CD4-positive, CD25-positive, alpha-beta regulatory T cell (primary cell): ENCODE measurements around the gene TRIM14. TPM values are rescaled to one million over a fixed set of nuclear protein-coding genes. Genes with fewer than 3 reads are reported as not detected.
"Not testable (repeated sequence)": the region's sequence is repeated elsewhere in the genome, so short reads cannot be mapped to it uniquely, and the experiment has no call there.

Experiments used
- ATAC-seq, 2 donors: fragments of 150-1000 bp; cut with Tn5 transposase; one replicate each; pipeline ENCODE4 v1.10.0; 2021; ENCODE audit warnings: low read depth in 2 of 2, moderate number of reproducible peaks in 2 of 2, moderate library complexity in 1 of 2
- DNase-seq, 3 donors: peaks; one replicate each; pipeline versions ENCODE4 v3.0.0 to v3.0.0-alpha.2; 2012 to 2022; ENCODE audit warnings: mixed read lengths in 1 of 3
- H3K27ac ChIP-seq: one replicate; pipeline ENCODE4 v1.7.0; 2013; ENCODE audit warnings: mild to moderate bottlenecking, low read length; ENCODE audit not compliant: insufficient read depth, poor library complexity, severe bottlenecking
- H3K27me3 ChIP-seq: one replicate; pipeline ENCODE4 v1.7.0; 2013; ENCODE audit warnings: low read length; ENCODE audit not compliant: control insufficient read depth, insufficient read depth
- H3K36me3 ChIP-seq: one replicate; pipeline ENCODE4 v1.7.0; 2013; ENCODE audit warnings: mild to moderate bottlenecking, low read length, moderate library complexity; ENCODE audit not compliant: control insufficient read depth, insufficient read depth
- H3K4me1 ChIP-seq: 2 replicates; pipeline ENCODE4 v1.7.0; 2013; ENCODE audit warnings: mild to moderate bottlenecking, low read length; ENCODE audit not compliant: insufficient read depth, control insufficient read depth, poor library complexity, severe bottlenecking
- H3K4me3 ChIP-seq: one replicate; pipeline ENCODE4 v1.7.0; 2013; ENCODE audit warnings: low read depth, mild to moderate bottlenecking, low read length, moderate library complexity
- H3K9me3 ChIP-seq, 2 experiments: 1 replicate in 1 of 2; 2 replicates in 1 of 2; pipeline ENCODE4 v1.7.0; 2013; ENCODE audit warnings: low read length in 2 of 2, mild to moderate bottlenecking in 1 of 2, moderate library complexity in 1 of 2; ENCODE audit not compliant: control insufficient read depth in 2 of 2
- H3K27ac Mint-ChIP-seq, 3 donors: one replicate each; pipeline ENCODE4 v1.8.0; 2020 to 2022; ENCODE audit warnings: mild to moderate bottlenecking in 3 of 3, mixed read lengths in 3 of 3, moderate library complexity in 2 of 3
- H3K27me3 Mint-ChIP-seq: one replicate; pipeline ENCODE4 v1.8.0; 2022; ENCODE audit warnings: mild to moderate bottlenecking, mixed read lengths
- H3K36me3 Mint-ChIP-seq: one replicate; pipeline ENCODE4 v1.8.0; 2020; ENCODE audit warnings: mixed read lengths
- H3K4me1 Mint-ChIP-seq, 4 donors: one replicate each; pipeline ENCODE4 v1.8.0; 2020 to 2022; ENCODE audit warnings: mixed read lengths in 4 of 4, mild to moderate bottlenecking in 1 of 4
- H3K4me3 Mint-ChIP-seq, 4 donors: one replicate each; pipeline ENCODE4 v1.8.0; 2020 to 2022; ENCODE audit warnings: mild to moderate bottlenecking in 4 of 4, mixed read lengths in 4 of 4, moderate library complexity in 3 of 4
- H3K9me3 Mint-ChIP-seq, 7 donors: one replicate each; pipeline ENCODE4 v1.8.0; 2020 to 2022; ENCODE audit warnings: mixed read lengths in 7 of 7, mild to moderate bottlenecking in 3 of 7, moderate library complexity in 2 of 7
- polyA plus RNA-seq, 4 donors: library from polyadenylated mRNA; unstranded; fragments of 300-500 nt; fragmentation: Illumina TruSeq; gene quantifications; one replicate each; pipeline ENCODE4 v1.2.3, GENCODE V29; 2021
- total RNA-seq: library from RNA; stranded (reverse); gene quantifications from one replicate; pipeline ENCODE4 v1.2.3, GENCODE V29; 2022

TRIM14 gene
- total and polyA plus RNA-seq, 5 donors from 2014 or later: 65.2 to 120 (median 81.1) TPM

DNA sequence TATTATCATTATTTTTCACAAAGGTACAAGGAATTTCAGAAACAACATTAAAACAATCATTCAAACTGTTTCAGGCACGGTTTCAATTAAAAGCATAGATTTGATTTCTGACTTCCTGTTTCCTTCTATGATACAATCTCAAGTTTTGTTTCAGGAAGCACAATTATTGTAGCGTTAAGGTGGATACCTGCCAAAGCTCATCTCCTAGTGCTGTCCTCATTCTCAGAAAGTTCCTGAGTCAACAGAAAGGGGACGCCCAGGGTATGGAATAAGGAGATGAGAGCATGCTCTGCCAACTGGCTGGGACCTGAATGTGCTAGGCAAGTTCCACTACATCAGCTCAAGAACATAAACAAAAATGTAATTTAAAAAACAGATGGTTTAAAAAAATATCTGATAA lies 2.0 kb upstream of the TRIM14 start:
- H3K9me3 ChIP-seq: no peaks in the 10 kb centered on the region
- peaks cover 56% of the 10 kb centered on the region for H3K4me1 ChIP-seq
- Mint-ChIP-seq H3K4me3 (peak overlapping the region; percentile 93 to 99 (median 96)), H3K27ac (peak overlapping the region; percentile 97 to 99 (median 98)), H3K9me3 (peaks cover 0 to 2% (median 0%) of the 10 kb centered on the region in 7 donors), H3K4me1 (peaks cover 12 to 66% (median 50%) of the 10 kb centered on the region in 4 donors), H3K36me3 (peaks cover 23% of the 10 kb centered on the region), H3K27me3 (peaks cover 5% of the 10 kb centered on the region)
- peak overlapping the region; percentile 73 for H3K4me3 ChIP-seq
- ATAC-seq: no peak
- H3K27ac ChIP-seq: peak overlapping the region; percentile 79
- peaks cover 17% of the 10 kb centered on the region for H3K36me3 ChIP-seq
- no peaks in the 10 kb centered on the region for H3K27me3 ChIP-seq
- DNase-seq: peak in 1 of 3 donors; percentile 42

DNA sequence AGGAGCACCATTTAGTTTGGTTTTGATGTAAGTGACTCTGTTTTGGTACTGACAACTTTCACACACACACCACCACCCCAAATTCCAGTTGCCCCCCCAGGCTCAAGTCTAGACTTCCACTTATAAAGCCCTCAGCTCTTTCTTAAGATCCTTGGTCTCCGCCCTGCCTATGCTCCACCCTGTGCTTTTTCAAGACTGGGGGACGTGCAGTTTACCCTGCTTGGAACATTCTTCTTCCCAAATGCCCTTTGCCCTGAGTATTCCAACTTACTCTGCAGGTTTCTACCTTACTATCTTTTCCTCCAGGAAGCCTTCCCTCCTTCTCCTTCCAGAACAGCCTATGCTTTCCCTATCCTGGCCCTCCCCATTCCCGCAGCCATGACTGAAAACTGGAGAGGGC lies 1.5 kb upstream of the TRIM14 start:
- H3K4me3 Mint-ChIP-seq: peak overlapping the region; percentile 93 to 99 (median 96)
- H3K27ac Mint-ChIP-seq: peak overlapping the region; percentile 97 to 99 (median 98)
- peaks cover 61% of the 10 kb centered on the region for H3K4me1 ChIP-seq
- ATAC-seq (no peak), DNase-seq (no peak)
- H3K27me3 ChIP-seq: no peaks in the 10 kb centered on the region
- H3K4me3 ChIP-seq: peak overlapping the region; percentile 73
- no peaks in the 10 kb centered on the region for H3K9me3 ChIP-seq
- H3K27me3 Mint-ChIP-seq: peaks cover 5% of the 10 kb centered on the region
- H3K27ac ChIP-seq: peak overlapping the region; percentile 79
- H3K9me3 Mint-ChIP-seq: peaks cover 0 to 2% (median 0%) of the 10 kb centered on the region in 7 donors
- H3K4me1 Mint-ChIP-seq: peaks cover 12 to 71% (median 52%) of the 10 kb centered on the region in 4 donors
- peaks cover 23% of the 10 kb centered on the region for H3K36me3 Mint-ChIP-seq
- H3K36me3 ChIP-seq: peaks cover 20% of the 10 kb centered on the region

DNA sequence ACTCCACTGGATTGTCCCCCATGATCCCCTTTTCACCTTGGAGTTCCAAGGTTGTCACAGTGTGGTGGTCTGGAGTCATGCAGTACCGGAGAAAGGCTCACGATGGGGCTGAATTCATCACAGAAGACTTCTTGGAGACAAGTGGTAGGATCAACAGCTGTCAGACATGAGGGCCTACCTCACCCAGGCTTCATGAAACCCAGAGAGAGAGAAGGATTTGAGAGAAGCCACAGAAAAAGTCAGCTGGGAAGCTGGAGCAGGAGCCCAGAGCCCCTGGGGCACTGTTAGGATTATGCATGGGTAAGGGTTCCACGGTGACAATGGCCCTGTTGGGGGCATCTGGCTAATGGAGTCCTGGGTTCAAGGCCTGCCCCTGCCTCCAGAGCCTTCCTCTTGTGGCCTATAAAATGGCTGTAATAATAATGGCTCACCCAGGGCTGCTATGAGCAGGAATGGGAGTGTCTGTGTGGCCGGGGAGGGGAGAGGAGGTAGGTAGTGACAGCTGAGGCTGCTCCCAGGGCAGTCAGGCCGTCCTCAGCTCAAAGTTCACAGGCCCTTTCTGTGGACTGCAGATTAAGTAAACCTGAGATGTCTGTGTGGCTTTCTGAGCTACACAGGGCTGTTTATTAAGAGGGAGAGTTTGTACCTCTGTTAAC lies 910 bp downstream of the TRIM14 start:
- Histone ChIP-seq H3K27me3 (no peaks in the 10 kb centered on the region), H3K4me1 (peaks cover 78% of the 10 kb centered on the region), H3K27ac (peak overlapping the region; percentile 91), H3K9me3 (no peaks in the 10 kb centered on the region), H3K4me3 (peak overlapping the region; percentile 83), H3K36me3 (peaks cover 6% of the 10 kb centered on the region)
- H3K4me1 Mint-ChIP-seq: peaks cover 19 to 89% (median 58%) of the 10 kb centered on the region in 4 donors
- DNase-seq (peak; percentile 27 to 85 (median 65)), ATAC-seq (peak; percentile 78 to 85)
- H3K27ac Mint-ChIP-seq: peak overlapping the region; percentile 97 to 99 (median 98)
- peaks cover 5% of the 10 kb centered on the region for H3K27me3 Mint-ChIP-seq
- peak overlapping the region; percentile 93 to 99 (median 96) for H3K4me3 Mint-ChIP-seq
- peaks cover 13% of the 10 kb centered on the region for H3K36me3 Mint-ChIP-seq
- peaks cover 0 to 2% (median 0%) of the 10 kb centered on the region in 7 donors for H3K9me3 Mint-ChIP-seq

DNA sequence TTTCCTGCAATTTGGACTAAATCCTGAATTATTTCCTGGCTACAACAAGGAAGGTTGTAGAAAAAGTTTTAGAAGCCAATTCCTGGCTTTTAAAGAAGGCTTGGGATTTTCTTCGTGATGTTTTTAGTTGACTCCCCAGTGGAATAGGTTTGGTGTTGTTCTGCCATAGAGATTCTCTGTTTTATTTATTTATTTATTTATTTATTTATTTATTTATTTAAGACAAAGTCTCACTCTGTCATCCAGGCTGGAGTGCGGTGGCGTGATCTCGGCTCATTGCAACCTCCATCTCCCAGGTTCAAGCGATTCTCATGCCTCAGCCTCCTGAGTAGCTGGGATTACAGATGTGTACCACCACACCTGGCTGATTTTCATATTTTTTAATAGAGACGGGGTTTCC lies 1.9 kb downstream of the TRIM14 start:
- H3K4me1 ChIP-seq: peaks cover 76% of the 10 kb centered on the region

DNA sequence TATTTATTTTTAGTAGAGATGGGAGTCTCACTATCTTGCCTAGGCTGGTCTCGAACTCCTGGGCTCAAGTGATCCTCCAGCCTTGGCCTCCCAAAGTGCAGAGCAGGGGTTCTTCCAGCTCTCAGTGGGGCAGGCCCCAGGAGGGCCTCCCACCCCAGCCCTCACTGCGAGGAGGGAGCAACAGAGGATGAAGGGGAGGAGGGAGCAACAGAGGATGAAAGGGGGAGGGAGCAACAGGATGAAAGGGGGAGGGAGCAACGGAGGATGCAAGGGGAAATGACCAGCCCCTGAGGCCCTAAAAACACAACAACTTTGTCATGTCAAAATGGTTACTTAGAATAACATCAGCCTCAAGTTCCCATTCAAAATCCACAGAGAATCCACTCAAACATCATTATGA lies 10.0 kb downstream of the TRIM14 start:
- H3K4me3 Mint-ChIP-seq: peak overlapping the region in 3 of 4 donors; percentile 54 to 78 (median 74)

More for the DNA sequence above, 1.9 kb downstream of the TRIM14 start:
- Mint-ChIP-seq H3K4me1 (peaks cover 22 to 88% (median 55%) of the 10 kb centered on the region in 4 donors), H3K4me3 (peak overlapping the region; percentile 64 to 99 (median 82)), H3K27ac (peak overlapping the region; percentile 97 to 99 (median 98)), H3K36me3 (peaks cover 16% of the 10 kb centered on the region)
- H3K9me3 Mint-ChIP-seq, H3K27me3 Mint-ChIP-seq, H3K36me3 ChIP-seq, H3K9me3 ChIP-seq, ATAC-seq, DNase-seq, H3K27me3 ChIP-seq: not testable (repeated sequence)
- peak overlapping the region; percentile 91 for H3K27ac ChIP-seq
- peak overlapping the region; percentile 83 for H3K4me3 ChIP-seq

DNA sequence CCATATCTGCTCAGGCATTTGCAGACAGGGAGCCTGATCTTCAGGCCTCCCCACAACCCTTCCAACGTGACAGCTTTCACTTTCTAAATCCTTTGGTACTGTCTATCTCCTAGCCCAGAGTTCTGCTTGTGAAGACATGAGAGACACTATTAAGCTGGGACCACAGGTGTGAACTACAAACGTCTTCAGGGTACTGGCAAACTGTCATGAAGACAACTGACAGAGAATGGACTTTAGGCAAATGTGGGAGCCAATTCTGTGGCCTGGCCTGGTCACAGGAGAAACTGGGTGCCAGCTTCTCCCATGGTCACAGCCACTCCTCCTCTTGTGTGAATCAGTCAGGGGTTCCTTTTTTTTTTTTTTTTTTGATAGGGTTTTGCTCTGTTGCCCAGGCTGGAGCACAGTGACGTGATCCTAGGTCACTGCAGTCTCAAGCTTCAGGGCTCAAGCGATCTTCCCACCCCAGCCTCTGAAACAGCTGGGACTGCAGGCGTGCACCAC lies 10.4 kb downstream of the TRIM14 start:
- H3K27ac Mint-ChIP-seq: peak overlapping the region; percentile 93 to 97 (median 96)
- peaks cover 61% of the 10 kb centered on the region for H3K36me3 Mint-ChIP-seq
- H3K4me1 Mint-ChIP-seq: peaks cover 31 to 95% (median 61%) of the 10 kb centered on the region in 4 donors
- peak overlapping the region; percentile 74 to 82 (median 78) for H3K4me3 Mint-ChIP-seq
- Histone ChIP-seq H3K36me3 (peaks cover 32% of the 10 kb centered on the region), H3K9me3 (no peaks in the 10 kb centered on the region), H3K4me3 (peak overlapping the region; percentile 46), H3K27me3 (no peaks in the 10 kb centered on the region), H3K4me1 (peaks cover 86% of the 10 kb centered on the region), H3K27ac (peak overlapping the region; percentile 80)
- DNase-seq (peak in 2 of 3 donors; percentile 57 to 83), ATAC-seq (peak; percentile 84 to 88)
- H3K27me3 Mint-ChIP-seq: no peaks in the 10 kb centered on the region
- peaks cover 0 to 2% (median 0%) of the 10 kb centered on the region in 7 donors for H3K9me3 Mint-ChIP-seq

More for the DNA sequence above, 10.0 kb downstream of the TRIM14 start:
- Mint-ChIP-seq H3K4me1 (peaks cover 34 to 94% (median 59%) of the 10 kb centered on the region in 4 donors), H3K36me3 (peaks cover 56% of the 10 kb centered on the region), H3K27me3 (no peaks in the 10 kb centered on the region), H3K27ac (peak overlapping the region; percentile 93 to 97 (median 96)), H3K9me3 (peaks cover 0 to 2% (median 0%) of the 10 kb centered on the region in 7 donors)
- ATAC-seq (no peak), DNase-seq (peak in 1 of 3 donors; percentile 74)
- Histone ChIP-seq H3K27ac (peak overlapping the region; percentile 80), H3K4me1 (peaks cover 85% of the 10 kb centered on the region), H3K36me3 (peaks cover 30% of the 10 kb centered on the region), H3K27me3 (no peaks in the 10 kb centered on the region), H3K4me3 (peak overlapping the region; percentile 50), H3K9me3 (no peaks in the 10 kb centered on the region)

DNA sequence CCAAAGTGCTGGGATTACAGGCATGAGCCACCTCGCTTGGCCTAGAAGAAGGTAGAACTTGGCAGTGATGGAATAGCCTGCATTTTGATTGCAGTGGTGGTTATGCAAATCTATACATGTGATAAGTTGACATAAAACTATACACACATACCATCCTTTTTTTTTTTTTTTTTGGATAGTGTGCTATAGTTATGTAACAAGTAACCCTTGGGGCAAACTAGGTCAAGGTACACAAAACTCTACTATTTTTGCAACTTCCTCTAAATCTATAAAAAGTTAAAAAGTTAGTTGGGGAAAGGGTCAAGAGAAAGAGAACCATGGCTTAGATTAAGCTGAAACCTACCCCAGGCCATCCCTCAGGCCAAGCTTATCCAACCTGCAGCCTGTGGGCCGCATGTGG lies 11.1 kb downstream of the TRIM14 start:
- H3K4me1 ChIP-seq: peaks cover 87% of the 10 kb centered on the region
- peaks cover 61% of the 10 kb centered on the region for H3K36me3 Mint-ChIP-seq
- peak in 1 of 2 donors; percentile 13 for ATAC-seq

More for the DNA sequence above, 11.1 kb downstream of the TRIM14 start:
- Mint-ChIP-seq H3K4me1 (peaks cover 27 to 93% (median 61%) of the 10 kb centered on the region in 4 donors), H3K27ac (peak overlapping the region; percentile 93 to 97 (median 96)), H3K27me3 (no peaks in the 10 kb centered on the region), H3K4me3 (peak overlapping the region; percentile 74 to 82 (median 78)), H3K9me3 (peaks cover 0 to 2% (median 0%) of the 10 kb centered on the region in 7 donors)
- H3K27me3 ChIP-seq: no peaks in the 10 kb centered on the region
- H3K36me3 ChIP-seq: peaks cover 32% of the 10 kb centered on the region
- peak overlapping the region; percentile 46 for H3K4me3 ChIP-seq
- H3K27ac ChIP-seq: peak overlapping the region; percentile 80
- no peaks in the 10 kb centered on the region for H3K9me3 ChIP-seq
- peak in 1 of 3 donors; percentile 37 for DNase-seq
